Type B pancreatic cell (in vitro differentiated cells): Measurements from ENCODE around the gene ZNF786. TPM values are rescaled to one million over a fixed set of nuclear protein-coding genes. Genes with fewer than 3 reads are reported as not detected.
A peak's percentile ranks its signal among the peaks of the same experiment; 100 is the strongest.

Experiments used
- DNase-seq: peaks from one replicate; pipeline ENCODE4 v3.0.0; 2021; ENCODE audit warnings: mixed read lengths; ENCODE audit not compliant: unreplicated experiment; ENCODE audit errors: extremely low spot score
- H3K27ac Mint-ChIP-seq: 2 replicates; pipeline ENCODE4 v1.8.0; 2021; ENCODE audit warnings: mild to moderate bottlenecking, mixed read lengths
- H3K27me3 Mint-ChIP-seq: 2 replicates; pipeline ENCODE4 v1.8.0; 2021; ENCODE audit warnings: mixed read lengths
- H3K36me3 Mint-ChIP-seq: 2 replicates; pipeline ENCODE4 v1.8.0; 2021; ENCODE audit warnings: mixed read lengths
- H3K4me1 Mint-ChIP-seq: one replicate; pipeline ENCODE4 v1.8.0; 2021; ENCODE audit warnings: mixed read lengths; ENCODE audit not compliant: unreplicated experiment
- H3K4me3 Mint-ChIP-seq: 2 replicates; pipeline ENCODE4 v1.8.0; 2021; ENCODE audit warnings: mild to moderate bottlenecking, mixed read lengths
- H3K9me3 Mint-ChIP-seq: 2 replicates; pipeline ENCODE4 v1.8.0; 2021; ENCODE audit warnings: mixed read lengths
- CTCF ChIP-seq: fragments of 200-600 bp; sonication (generic); conservative IDR thresholded peaks from 2 replicates; pipeline ENCODE4 v1.5.0; 2021; ENCODE audit warnings: antibody characterized with exemption, mild to moderate bottlenecking
- long read RNA-seq: library from polyadenylated mRNA; unstranded; transcript quantifications from one replicate; pipeline ENCODE4 v2.0.0, GENCODE V29; 2020
- total RNA-seq: library from RNA; stranded (reverse); gene quantifications from 2 replicates; pipeline ENCODE4 v1.2.1, GENCODE V29; 2021; ENCODE audit warnings: low replicate concordance

ZNF786 gene
- total RNA-seq, result 12.6 and 13.3 TPM in 2 replicates
- long read RNA-seq, transcript ZNF786-202 (4 exons, 2,874 nt), result major isoform, 6 of 12 reads
- long read RNA-seq, partial matches to known transcripts, result 0 of 12 reads
- long read RNA-seq, other reads (novel, unspliced or antisense), result 4 of 12 reads

GRCh38 chr7:149090397-149091195, at the start of gene ZNF786:
Gene ZNF786, minus strand, starts transcription at chr7:149090718. Its CDS starts 78 bp downstream, at chr7:149090640.
- DNase-seq, result peak; percentile 92
- H3K4me3 Mint-ChIP-seq, result peak within 1 kb of the TSS; percentile 99
- TF ChIP-seq CTCF, result peak; percentile 97
- peaks cover 17% of the 10 kb centered on the region for H3K36me3 Mint-ChIP-seq
- peak within 1 kb of the TSS; percentile 99 for H3K27ac Mint-ChIP-seq
- H3K27me3 Mint-ChIP-seq, result no peaks in the 10 kb centered on the region
- H3K9me3 Mint-ChIP-seq, result peaks cover 5% of the 10 kb centered on the region
- peaks cover 9% of the 10 kb centered on the region for H3K4me1 Mint-ChIP-seq

- no peaks in the 10 kb centered on the region for H3K9me3 Mint-ChIP-seq
- no peak for DNase-seq
- peaks cover under 1% of the 10 kb centered on the region for H3K36me3 Mint-ChIP-seq
- H3K4me1 Mint-ChIP-seq, result no peaks in the 10 kb centered on the region
- no peak for TF ChIP-seq CTCF
- no peak overlapping the region for H3K27ac Mint-ChIP-seq
- H3K27me3 Mint-ChIP-seq, result no peaks in the 10 kb centered on the region
- no peak overlapping the region for H3K4me3 Mint-ChIP-seq
Observed at GRCh38 chr7:149136118-149136517, 45.6 kb upstream of the ZNF786 start.

DNA sequence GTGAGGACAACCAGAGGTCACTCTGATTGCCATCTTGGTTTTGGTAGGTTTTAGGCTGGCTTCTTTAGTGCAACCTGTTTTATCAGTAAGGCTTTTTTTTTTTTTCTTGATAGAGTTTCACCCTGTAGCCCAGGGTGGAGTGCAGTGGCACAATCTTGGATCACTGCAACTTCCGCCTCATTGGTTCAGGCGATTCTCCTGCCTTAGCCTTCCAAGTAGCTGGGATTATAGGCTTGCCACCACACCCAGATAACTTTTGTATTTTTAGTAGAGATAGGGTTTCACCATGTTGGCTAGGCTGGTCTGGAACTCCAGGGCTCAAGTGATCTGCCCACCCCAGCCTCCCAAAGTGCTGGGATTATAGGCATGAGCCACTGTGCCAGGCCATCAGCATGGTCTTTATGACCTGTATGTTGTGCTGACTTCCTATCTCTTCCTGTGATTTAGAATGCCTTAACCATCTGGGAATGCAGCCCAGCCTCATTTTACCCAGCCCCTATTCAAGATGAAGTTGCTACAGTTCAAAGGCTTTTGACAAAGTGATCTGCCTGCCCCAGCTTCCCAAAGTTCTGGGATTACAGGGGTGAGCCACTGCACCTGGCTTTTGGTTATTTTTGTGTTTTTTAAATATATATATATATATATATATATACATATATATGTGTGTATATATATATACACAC, 42.7 kb upstream of the ZNF786 start:
- TF ChIP-seq CTCF, result no peak
- no peak for DNase-seq
- Mint-ChIP-seq H3K36me3 (peaks cover 8% of the 10 kb centered on the region), H3K9me3 (peaks cover 6% of the 10 kb centered on the region), H3K27ac (no peak overlapping the region), H3K27me3 (no peaks in the 10 kb centered on the region), H3K4me3 (no peak overlapping the region), H3K4me1 (peaks cover 1% of the 10 kb centered on the region)

- no peaks in the 10 kb centered on the region for H3K27me3 Mint-ChIP-seq
- peaks cover 6% of the 10 kb centered on the region for H3K9me3 Mint-ChIP-seq
- H3K36me3 Mint-ChIP-seq, result peaks cover 11% of the 10 kb centered on the region
- DNase-seq, result no peak
- peaks cover 9% of the 10 kb centered on the region for H3K4me1 Mint-ChIP-seq
- no peak for TF ChIP-seq CTCF
- no peak overlapping the region for H3K4me3 Mint-ChIP-seq
- no peak overlapping the region for H3K27ac Mint-ChIP-seq
Observed at GRCh38 chr7:149130572-149131198, 40.2 kb upstream of the ZNF786 start.

DNA sequence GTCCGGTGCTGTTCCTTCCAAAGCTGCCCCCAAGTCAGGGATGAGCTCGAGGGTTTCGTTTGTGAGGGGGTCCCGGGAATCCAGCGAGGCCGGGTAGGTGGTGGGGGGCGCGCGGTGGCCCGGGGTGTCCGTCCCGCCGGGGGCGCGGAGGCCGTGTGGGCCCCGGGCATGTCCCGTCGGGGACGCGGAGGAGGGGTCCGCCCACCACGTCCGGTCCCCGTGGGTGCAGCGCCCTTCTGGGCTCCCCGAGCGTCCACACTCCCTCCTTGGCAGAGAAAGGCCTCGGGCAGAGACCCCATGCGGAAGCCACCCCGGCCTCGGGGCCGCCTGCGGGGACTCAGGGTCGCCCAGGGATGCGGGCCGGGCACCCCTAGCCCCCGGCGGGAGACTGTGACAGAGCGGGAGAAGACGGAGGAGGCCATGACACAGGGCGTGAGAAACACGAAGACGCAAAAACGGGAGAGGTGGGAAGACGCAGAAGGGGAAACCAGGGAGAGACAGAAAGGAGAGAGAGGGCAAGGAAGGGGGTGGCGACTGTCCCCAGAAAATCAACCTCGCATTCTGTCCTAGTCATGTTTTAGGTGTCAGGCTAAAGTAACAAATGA, 36.2 kb upstream of the ZNF786 start:
- DNase-seq, result peak; percentile 76
- peak overlapping the region; percentile 100 for H3K4me3 Mint-ChIP-seq
- TF ChIP-seq CTCF, result no peak

More for the DNA sequence above, 36.2 kb upstream of the ZNF786 start:
- Mint-ChIP-seq H3K27ac (peak overlapping the region; percentile 97), H3K27me3 (no peaks in the 10 kb centered on the region), H3K4me1 (peaks cover 19% of the 10 kb centered on the region), H3K36me3 (peaks cover 17% of the 10 kb centered on the region), H3K9me3 (peaks cover 6% of the 10 kb centered on the region)
